HG03460 (cell line): Measurements from ENCODE around the gene BOLA1.
"Not testable (repeated sequence)": the region's sequence is repeated elsewhere in the genome, so short reads cannot be mapped to it uniquely, and the experiment has no call there.

Source experiments
- ATAC-seq: cut with Tn5 transposase; IDR thresholded peaks from one replicate; pipeline ENCODE4 v1.9.1; 2021; ENCODE audit not compliant: unreplicated experiment

BOLA1 gene

DNA sequence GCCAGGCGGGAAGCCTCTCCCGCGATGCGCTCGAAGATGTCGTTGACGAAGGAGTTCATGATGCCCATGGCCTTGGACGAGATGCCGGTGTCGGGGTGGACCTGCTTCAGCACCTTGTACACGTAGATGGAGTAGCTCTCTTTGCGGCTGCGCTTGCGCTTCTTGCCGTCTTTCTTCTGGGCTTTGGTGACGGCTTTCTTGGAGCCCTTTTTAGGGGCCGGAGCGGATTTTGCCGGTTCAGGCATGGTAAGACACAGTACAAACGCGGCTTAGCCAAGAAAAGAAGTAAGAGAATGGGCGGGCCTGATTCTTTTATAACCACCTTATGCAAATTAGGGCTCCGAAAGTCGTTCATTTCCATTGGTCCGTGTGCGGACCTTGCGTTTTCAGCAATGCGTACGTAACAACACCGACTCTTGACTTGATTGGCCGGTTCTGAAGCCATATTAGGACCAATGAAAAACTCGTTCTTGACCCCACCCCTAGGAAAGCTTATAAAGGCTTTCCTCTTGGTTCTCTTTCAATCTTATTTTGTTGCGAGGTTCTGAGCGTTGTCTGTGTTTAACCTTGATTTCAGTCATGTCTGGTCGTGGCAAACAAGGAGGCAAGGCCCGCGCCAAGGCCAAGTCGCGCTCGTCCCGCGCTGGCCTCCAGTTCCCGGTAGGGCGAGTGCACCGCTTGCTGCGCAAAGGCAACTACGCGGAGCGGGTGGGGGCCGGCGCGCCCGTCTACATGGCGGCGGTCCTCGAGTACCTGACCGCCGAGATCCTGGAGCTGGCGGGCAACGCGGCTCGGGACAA lies 12.8 kb upstream of the BOLA1 start:
- ATAC-seq, result peak; percentile 55

DNA sequence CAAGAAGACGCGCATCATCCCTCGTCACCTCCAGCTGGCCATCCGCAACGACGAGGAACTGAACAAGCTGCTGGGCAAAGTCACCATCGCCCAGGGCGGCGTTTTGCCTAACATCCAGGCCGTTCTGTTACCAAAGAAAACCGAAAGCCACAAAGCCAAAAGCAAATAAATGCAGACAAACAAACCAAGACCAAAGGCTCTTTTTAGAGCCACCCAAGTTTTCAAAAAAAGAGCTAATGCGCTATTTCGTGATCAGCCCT lies 12.2 kb upstream of the BOLA1 start:
- ATAC-seq, result not testable (repeated sequence)

DNA sequence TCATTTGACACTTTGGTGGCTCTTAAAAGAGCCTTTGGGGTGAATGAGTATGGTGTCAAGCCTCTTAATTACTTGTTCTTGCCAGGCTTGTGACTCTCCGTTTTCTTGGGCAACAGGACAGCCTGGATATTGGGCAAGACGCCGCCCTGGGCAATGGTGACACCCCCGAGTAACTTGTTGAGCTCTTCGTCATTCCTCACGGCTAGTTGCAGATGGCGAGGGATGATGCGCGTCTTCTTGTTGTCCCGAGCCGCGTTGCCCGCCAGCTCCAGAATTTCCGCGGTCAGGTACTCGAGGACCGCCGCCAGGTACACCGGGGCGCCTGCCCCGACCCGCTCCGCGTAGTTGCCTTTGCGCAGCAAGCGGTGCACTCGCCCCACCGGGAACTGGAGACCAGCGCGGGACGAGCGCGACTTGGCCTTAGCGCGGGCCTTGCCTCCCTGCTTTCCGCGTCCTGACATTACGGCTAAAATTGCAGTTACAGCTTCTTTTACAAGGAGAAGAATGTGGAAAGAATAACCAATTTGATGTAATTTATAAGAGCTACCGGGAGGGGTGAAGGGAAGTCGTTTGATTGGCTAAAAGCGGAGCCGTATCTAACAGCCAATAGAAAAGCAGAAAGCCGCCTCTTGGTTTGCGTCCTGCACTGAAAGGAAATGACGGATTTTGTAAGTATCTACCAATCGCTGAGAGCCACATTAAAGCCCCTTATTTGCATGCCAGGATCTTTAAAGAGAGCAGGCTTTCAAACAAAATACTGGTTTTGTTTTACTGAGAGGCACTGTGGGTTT lies 11.7 kb upstream of the BOLA1 start:
- ATAC-seq, result peak; percentile 42

DNA sequence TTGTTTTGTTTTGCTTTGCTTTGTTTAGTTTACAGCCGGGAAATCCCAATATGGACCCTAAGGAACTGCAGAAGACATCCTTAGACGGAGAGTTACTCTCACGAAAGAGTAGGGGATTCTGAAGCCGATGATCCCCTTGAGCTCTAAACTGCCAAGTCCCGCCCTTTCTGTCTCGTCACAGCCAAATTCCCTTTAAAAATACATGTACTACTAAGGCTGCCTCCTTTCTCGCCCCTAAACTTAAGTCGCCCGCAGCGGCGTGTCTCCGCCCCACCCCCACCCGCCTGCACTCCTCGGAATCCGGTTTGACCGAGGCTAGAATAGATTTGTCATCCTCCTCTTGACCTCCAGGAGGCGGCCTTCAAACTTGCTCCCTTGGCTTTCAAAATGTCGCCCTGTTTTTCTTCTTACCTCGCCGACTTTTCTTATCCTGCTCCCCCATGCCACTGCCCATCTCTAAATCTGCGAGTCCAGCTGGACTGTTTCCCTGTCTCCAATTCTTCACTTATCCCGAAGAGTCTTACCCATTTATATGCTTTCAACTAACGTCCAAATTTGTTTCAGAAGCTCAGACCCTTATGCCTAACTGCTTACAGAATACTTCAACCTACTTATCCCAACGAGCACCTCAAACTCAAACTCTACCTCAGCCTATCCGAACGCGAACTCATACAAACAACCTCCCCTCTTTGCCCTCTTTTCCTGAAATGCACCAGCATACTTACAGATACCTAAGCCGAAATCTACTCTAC lies 10.9 kb upstream of the BOLA1 start:
- ATAC-seq, result peak; percentile 27

DNA sequence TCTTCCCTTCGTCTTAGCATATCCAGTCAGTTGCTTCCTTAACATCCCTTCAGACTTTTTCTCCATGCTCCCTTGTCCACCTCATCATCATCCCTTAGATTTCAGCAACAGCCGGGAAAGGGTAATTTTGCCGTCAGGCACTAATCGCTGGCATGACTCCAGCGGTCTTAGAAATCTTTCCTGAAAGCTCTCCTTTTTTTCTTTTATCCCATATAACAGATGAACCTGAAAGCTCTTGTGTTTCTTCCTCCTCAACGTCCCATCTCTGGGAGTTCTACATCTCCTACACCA lies 10.4 kb upstream of the BOLA1 start:
- ATAC-seq, result no peak

DNA sequence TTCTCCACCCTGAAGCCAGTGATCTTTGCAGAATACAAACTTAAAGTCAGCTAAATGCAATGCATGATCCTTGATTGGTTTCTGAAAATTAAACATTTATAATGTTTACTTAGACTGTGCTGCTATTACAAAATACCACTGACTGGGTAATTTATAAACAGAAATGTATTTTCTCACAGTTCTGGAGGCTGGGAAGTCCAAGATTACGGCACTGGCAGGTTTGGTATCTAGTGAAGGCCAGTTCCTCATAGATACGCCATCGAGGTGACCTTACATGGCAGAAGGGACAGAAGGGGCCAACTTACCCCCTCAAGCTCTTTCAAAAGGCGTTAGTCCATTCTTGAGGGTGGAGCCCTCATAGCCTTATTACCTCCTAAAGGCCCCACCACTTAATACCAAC lies 2.8 kb upstream of the BOLA1 start:
- ATAC-seq, result no peak

DNA sequence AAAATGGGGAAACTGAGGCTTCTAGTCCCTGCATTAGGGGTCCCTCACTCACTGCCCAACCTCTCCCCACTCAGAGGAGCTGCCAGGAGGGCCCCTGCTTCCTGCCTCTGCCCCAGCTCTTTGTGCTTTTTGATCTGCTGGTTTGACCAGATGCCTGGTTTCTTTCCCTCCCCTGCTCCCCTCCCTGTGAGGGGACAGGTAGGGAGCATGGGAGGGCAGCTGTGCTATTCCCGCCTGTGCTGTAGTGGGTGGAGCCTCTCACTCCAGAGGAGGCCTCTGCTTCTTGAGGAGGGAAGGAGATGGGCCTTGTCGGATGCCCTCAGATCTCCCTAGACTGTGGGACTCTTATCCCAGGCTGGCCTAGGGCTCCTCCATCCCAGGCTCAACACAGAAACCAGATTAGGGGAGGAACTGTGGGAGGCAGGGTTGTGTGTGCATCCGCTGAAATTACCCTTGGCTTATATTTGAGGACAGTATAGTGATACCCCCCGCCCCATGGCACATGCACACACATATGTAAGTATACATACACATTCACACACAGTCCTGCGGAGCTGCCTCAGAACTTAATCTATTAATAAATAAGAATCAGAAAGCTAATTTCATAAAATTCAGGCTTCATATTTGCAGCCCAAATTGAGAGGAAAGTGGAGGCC lies 4.6 kb downstream of the BOLA1 start:
- no peak for ATAC-seq

DNA sequence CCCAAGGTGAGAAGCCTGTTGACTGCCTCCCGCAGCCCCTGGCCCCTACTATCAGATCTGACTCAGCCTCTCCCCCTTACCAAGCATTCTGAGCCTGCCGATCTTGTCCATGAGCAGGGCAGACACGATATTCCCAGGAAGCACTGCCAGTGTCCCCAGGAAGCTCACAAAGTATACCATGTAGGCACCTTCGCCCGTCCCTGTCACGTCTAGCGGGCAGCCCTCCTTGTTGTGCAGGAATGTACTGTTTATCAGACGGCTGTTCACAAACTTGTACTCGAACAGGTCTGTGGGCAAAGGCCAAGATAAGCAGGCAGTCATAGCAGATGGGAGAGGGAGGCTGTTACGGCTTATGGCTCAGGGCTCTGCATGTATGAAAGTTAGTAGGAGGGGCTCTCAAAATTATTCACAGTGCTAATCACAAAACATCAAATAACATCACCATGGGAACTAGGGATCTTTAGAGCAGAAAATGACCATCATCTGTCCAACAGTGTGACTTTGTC lies 7.3 kb downstream of the BOLA1 start:
- no peak for ATAC-seq

DNA sequence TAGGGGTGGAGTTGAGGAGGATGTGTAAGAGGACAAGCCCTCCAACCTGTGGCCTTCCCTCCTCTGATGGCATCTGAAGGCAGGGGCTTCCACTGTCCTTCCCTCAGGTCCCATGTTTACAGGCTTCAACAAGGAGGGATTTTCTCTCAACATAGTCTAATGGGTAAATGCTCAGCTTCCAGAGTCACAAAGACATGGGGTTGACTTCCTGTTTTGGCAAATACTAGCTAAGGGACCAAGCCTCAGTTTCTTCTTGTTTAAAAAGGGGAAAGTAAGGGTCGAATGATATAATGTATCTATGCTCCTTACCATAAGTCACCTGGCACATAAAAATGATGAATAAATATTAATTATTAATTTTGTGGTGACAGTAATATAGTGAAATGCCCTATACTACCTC lies 15.2 kb downstream of the BOLA1 start:
- no peak for ATAC-seq

DNA sequence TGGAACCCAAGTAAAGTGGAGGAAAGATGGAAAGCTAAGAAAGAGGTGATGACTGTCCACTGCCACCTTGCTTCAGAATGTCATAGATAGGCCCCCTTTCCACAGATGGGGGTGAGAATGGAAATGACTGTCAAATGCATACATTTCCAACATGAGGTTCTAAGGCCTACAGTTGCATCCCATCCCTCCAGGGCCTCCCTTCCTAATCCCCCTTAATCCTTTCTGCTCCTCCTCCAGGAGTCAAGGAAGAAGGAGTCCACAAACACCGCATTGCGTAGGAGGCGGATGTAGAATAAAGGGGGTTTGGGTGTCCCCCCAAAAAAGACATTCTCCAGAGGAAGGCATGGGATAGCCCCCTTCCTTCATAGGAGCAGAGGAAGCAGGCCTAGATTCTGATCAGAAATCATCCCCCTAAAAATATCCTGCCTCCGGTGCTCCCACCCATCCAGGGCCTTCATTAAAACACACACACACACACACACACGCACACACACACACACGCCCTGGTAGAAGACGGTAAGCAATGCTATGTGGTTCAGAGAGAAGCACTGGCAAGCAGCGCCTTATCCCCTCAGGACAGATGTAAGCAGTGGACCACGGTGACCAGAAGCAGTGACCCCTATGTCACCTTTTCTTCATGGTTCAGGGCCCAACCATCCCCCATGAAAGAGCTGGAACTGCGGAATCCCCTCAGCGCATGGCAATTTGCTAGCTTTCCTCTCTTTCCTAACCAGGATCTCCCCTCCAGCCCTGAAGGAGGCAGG lies 16.2 kb downstream of the BOLA1 start:
- ATAC-seq, result no peak

DNA sequence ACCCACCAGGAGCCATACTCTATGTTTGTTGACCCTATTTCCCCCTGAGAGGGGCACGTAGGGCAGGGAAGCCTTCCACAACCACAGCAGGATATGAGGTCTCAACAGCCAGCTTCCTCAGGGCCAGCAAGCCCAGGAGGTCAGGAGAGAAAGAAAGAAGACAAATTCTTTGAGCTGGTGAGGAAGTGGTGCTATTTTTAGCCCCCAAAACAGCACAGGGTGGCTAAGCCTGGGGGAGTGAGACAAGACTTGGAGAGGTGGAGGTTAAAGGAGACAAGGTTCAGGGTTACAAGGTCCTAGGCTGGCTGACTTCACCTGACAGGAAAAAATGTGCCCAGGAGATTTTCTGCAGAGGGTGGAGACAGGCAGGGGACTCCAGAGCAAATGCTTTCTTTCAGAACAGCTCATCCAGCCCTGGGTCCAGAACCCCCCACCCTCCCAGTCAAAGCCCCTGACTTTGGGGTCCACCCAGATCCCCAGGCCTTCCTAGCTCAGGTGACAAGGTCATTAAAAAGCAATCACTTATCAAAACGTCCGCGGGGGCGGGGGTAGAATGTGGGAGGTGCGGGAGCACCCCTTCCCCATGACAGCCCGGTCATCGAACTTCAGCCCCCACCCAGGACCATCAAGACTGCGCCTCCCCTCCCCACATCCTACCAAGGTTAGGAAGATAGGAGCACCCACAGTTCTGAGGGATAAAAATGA lies 17.0 kb downstream of the BOLA1 start:
- no peak for ATAC-seq

DNA sequence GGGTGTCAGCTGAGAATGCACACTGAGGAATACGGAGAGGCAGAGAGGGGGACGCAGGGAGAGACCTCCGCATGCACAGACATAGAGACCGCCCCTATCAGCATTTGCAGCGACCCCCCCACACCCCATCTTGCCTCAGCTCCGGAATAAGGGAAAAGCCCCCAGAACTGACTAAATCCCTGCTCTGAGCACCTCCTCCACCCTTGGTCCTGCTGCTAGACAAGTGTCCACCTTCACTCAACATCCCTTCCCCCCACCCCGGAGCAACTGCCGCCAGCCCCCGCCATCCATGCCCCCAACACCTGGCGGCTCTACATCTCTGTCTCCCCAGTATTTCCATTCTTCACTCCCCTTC lies 17.5 kb downstream of the BOLA1 start:
- no peak for ATAC-seq

DNA sequence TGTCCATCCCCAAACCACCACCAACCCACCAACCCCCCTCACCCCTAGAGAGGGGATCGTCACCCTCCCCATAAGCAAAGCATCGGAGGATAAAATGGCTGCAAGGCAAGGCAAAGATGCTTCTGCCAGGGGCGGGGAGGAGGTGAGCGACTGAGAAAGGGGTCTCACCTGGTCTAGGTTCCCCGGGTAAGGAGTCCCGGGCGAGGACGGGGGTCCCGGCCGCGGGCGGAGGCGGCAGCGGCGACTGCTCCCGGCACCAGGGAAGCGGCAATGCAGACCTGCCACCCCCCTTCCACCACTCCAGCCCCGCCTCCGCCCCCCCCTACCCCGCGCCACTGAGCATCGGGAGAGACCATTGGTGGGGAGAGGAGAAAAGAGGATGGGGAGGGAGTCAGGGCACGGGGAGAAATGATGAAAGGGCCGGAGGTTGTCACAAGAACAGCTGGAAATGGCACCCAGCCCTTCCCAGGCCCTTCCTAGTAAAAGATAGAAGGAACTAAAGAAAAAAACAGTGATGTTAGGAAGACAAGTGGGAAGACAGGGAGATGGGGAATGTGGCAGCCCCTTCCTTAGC lies 18.3 kb downstream of the BOLA1 start, which contains the start of gene SV2A:
Gene SV2A, minus strand, starts transcription at position 274 of the 574 bp plus-strand sequence. CDS start 4,004 bp downstream, outside the sequence.
- ATAC-seq, result no peak

DNA sequence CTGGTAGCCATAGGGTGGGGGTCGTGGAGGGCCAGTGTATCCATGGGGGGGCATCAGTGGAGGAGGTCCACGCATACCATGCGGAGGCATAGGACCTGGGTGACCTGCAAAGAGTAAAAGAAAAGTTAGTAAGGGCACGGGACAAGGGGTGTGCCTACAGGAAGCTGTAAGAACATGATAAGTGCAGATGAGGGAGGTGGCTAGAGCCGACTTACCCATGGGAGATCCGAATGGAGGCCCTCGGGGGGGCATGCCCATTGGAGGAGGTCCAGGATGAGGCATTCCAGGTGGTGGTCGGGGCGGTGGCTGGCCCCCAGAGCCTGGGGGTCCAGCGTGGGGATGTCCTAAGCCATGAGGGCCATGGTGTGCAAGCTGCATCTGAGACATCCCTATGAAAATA lies 24.3 kb downstream of the BOLA1 start:
- no peak for ATAC-seq

DNA sequence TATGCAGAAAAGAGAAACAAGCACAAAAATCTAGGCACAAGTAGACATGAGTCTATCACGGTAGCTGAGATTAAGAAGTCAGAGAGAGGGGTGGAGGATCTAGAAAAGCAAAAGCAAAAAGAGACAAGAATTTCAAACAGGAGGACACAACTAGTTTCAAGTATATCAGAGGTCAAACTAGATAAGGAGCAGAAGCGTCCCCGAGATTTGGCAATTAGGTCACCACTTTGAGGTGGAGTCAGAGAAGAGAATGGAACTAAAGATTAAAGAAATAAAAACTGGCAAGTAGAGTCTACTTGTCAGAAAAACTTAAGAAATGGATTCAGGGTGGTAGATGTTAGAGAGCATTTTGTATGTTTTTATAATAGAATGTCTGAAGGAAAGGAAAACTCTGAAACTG lies 26.0 kb downstream of the BOLA1 start:
- no peak for ATAC-seq

DNA sequence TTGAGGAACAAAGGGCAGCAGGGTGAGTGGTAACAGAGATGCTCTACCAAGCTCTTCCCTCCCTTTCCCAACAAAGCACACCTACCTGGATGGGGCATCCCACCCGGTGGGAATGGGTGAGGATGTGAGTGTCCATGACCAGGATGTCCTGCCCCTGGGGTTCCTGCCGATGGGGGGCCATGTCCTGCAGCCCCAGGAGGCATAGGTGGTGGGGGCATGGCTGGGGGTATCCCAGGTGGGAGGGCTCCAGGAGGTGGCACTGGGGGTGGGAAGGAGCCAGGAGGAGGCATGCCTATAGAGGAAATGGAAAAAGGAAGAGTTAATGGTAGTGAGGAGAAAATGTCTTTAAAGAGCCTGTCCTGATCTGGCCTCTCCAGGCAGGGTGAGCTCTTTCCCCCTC lies 26.4 kb downstream of the BOLA1 start:
- no peak for ATAC-seq

DNA sequence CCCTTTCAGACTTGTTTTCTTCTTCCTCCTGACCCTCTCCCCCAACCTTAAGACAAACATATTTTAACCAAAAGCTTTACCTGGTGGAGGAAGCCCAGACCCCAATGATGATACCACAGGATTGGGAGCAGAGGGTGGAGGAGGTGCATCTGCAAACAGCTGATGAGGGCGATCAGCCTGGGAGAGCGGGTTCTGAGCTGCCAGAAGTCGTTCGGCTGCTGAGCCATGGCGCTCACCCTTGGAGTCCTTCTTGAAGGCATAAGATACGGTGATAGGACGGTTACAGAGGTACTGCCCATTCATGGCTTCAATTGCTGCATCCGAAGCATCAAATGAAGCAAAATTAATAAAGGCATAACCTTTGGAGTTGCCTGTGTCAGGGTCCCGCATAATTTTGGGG lies 26.9 kb downstream of the BOLA1 start:
- ATAC-seq, result no peak

DNA sequence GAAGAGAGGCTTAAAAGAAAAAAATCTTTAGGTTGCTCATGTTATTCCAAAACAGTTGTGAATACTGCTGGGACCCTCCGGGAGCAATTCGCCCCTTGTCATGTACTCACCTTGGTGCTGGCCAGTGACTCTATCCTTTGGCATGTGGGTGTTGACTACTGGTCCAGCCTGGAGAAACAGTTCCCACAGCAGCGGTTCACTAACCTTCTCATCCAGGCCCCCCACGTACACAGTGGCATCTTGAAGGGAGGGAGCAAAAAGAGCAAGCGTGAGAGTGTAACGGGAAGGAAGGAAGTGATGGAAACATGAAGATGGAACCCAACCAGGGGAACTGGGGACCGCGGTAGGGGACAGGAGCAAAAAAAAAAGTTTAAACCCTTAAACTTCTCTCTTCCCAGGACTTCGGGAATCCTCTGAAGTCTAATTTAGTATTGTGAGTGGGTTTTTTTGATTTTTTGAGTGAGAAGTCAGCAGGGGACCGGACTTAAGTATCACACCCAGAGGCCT lies 27.7 kb downstream of the BOLA1 start:
- no peak for ATAC-seq

DNA sequence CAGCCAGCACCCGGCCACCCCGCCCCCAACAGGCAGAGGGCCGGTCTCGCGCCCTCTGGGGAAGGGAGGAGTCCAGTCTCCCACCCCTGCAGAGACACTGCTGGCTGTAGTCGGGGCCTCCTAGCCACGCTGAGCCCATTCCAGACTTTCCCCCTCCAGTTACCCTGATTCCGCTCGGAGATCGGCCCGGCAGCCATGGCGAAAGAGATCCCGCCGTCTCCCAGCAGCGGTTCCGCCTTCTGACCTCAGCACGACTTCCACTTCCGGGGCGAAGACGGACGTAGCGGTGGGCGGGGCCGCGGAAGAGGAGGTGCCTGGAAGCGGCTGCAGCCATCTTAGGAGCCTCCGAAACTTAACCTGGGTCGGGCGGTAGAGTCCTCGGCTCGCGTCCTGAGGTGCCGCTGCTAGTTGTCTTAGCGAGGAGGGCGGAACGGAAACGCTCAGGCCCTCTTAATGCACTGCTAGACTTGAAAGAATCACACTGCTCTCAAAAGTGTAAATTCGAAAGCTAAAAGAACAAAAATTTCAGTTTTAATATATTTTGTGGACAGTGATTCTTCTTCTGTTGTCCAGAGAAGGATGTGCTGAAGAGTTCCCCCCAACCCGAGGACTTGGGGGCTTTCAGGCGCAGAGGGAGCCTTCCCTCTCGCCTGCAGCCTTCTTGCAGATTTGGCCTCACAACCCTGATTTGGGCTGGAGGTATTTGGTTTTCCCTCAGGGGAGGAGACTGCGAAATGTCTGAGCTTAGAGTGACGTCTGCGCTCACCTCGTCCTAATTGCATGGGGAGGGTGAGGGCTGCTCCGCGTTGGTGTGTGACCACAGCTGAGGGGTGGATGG lies 28.4 kb downstream of the BOLA1 start, which contains the start of gene SF3B4:
Gene SF3B4, minus strand, starts transcription at position 241 of the 838 bp plus-strand sequence. Its CDS starts 44 bp downstream, at position 197.
- ATAC-seq, result peak; percentile 93
